GM21360 (cell line): ENCODE data around the gene UST.
"Not testable (repeated sequence)": the region's sequence is repeated elsewhere in the genome, so short reads cannot be mapped to it uniquely, and the experiment has no call there.

Experiments used
- ATAC-seq: cut with Tn5 transposase; IDR thresholded peaks from one replicate; pipeline ENCODE4 v1.9.1; 2021; ENCODE audit warnings: mild to moderate bottlenecking, moderate library complexity; ENCODE audit not compliant: unreplicated experiment

The UST gene

DNA sequence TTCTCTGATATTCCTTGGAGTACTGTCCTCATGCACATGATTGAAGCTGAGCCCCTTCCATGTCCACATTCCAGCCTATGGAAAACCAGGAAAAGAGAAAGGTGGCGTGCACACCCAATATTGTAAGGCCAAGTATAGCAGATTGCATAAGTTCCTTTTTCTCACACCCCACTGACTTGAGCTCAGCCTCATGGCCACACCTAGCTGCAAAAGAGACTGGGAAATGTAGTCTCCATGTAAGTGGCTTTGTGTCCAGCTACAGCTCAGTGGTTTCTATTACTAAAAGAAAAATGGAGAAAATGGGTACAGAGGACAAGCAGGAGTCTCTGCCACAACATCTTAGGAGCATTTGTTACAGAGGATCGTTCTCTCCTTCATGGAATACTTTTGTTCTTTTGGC is 10.8 kb upstream of the UST start:
- ATAC-seq, result no peak

GRCh38 chr6:148736774-148737412 is 9.9 kb upstream of the UST start:
- ATAC-seq, result no peak

DNA sequence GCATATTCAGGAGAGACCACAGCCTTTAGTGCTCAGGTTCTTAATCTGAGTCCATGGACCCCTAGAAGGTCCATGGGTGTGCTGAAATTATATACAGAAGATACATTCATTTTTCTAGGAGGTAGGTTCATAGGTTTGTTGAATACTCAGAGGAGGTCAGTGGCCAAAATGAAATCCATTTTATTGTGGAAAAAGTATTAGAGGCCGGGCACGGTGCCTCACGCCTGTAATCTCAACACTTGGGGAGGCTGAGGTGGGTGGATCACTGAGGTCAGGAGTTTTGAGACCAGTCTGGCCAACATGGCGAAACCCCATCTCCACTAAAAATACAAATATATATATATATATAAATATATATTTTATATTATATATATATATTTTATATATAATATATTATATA is 9.0 kb upstream of the UST start:
- ATAC-seq, result no peak

- no peak for ATAC-seq
Measured at GRCh38 chr6:148738946-148739821, 7.6 kb upstream of the UST start.

DNA sequence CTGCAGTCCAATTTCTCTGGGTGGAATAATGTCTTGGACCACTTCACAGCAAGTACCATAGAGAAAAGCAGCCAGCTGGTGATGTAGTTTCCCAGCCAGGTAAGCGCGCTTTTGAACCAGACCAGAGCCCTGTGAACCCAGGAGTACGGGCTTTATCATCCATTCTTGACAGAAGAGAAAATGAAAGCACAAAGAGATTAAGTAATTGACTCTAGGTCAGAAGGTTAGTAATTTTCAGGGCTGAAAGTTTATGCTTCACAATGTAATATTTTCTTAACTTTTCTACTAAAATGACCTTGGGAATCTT is 7.1 kb upstream of the UST start:
- no peak for ATAC-seq

DNA sequence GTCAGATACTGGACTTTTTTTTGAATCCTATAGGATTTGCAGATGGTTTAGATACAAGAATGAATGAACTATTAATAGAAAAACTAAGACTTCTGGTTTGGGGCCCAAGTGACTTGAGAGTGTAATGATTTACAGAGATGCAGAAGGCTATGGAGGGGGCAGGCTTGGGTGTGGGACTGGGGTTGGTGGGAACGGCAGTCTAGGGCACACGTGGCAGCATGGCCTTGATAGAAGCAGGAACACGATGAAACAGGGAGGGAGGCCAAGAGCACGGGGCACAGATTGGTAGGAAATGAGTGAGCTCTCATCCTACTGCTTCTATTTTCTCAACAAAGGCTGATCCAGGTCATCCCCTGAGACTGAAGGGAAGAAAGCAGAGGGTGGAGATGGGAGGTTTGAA is 3.4 kb upstream of the UST start:
- no peak for ATAC-seq

DNA sequence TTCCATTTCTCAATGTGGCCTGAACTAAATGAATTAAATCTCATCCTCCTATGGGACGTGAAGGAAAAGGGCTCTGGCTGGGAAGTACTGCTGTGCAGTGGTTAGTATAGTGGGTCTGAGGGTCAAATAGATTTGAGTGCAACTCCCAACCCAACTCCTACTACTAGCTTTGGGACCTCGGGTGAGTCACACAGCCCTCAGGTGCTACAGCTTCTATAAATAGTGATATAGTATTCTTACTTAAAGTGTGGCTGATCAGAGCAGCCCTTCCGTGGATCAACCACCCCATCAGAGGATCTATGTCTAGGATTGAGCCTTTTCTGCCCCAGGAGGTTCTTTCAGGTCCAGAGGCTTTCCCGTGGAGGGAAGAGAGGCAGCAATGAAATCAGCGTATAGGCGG is 904 bp upstream of the UST start:
- peak; percentile 8 for ATAC-seq

GRCh38 chr6:148747145-148747470 is 278 bp downstream of the UST start:
- ATAC-seq, result peak; percentile 20

DNA sequence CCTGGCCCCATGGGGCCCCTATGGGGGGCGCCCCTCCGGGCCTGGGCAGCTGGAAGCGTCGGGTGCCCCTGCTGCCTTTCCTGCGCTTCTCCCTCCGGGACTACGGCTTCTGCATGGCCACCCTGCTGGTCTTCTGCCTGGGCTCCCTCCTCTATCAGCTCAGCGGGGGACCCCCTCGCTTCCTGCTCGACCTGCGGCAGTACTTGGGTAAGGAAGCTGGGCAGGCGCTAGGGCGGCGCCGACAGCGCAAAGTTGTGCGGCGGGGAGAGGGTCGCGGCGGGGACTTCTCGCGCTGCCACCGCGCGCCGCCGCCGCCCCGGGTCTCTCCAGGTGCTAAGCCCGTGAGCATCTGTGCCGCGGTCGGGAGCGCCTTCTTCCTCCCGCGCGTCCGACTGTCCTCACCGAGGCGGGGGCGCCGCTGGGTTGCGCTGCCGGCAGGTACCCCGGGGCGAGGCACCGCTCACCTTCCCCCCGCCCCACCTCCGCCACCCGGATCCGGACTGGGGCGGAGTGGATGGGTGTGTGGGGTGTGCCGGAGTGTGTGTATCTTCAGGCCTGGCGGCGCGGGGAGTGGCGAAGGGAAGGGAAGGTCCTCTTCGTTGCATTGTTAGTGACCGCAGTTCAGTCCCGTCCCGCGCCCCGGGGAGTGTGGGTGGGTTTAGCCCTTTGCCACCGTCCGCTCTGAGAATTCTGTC is 788 bp downstream of the UST start:
- ATAC-seq, result peak; percentile 33

GRCh38 chr6:148749674-148750073 is 2.8 kb downstream of the UST start:
- ATAC-seq, result no peak

- no peak for ATAC-seq
Measured at GRCh38 chr6:148750838-148751792, 4.3 kb downstream of the UST start.

DNA sequence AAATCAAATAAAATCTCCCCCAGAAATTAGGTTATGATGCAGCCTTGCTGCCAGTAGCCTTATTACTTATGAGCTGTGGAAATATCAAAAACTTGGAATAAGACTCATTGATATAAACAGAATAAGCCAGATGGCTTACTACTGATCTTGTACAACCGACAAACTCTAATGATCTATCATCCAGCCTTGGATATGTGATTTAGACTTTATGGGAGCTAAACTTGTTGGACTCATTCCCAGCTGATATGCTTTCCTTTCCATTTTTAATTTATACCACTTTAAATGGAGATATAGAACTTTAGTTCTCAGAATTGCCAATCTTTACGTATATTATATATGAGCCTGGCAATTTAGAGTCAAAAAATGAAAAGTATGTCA is 5.0 kb downstream of the UST start:
- no peak for ATAC-seq

DNA sequence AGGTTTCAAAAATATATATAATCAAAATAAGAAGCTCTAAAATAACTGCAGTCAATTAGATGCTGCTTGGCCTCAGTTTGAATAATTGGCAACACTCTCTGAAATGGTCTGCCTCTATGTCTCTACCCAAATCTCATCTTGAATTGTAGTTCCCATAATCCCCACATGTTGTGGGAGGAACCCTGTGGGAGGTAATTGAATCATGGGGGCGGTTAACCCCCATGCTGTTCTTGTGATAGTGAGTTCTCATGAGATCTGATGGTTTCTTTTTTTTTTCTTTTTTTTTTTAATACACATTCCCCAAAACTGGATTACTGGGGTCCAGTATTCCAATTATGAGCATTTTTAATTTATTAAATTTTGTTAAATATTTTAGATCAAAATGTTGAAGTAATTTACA is 8.5 kb downstream of the UST start:
- not testable (repeated sequence) for ATAC-seq

GRCh38 chr6:148757944-148758480 is 11.2 kb downstream of the UST start:
- peak; percentile 23 for ATAC-seq

- ATAC-seq, result peak; percentile 55
Measured at GRCh38 chr6:148758492-148758891, 11.7 kb downstream of the UST start.

DNA sequence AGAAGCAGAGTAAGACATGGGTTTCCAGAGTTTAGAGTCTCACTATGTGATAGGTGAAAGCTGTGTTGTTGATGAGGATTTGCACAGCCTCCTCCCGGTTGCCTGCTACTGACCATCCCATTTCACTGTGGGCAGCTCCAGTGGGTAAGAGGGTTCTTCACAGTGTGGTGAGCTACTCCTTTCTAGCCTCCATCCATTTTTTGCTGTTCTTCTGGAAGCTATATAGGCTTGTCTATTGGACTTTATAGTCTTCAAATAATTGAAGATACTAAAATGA is 13.4 kb downstream of the UST start:
- ATAC-seq, result no peak

- peak; percentile 41 for ATAC-seq
Measured at GRCh38 chr6:148760568-148761526, 14.0 kb downstream of the UST start.

DNA sequence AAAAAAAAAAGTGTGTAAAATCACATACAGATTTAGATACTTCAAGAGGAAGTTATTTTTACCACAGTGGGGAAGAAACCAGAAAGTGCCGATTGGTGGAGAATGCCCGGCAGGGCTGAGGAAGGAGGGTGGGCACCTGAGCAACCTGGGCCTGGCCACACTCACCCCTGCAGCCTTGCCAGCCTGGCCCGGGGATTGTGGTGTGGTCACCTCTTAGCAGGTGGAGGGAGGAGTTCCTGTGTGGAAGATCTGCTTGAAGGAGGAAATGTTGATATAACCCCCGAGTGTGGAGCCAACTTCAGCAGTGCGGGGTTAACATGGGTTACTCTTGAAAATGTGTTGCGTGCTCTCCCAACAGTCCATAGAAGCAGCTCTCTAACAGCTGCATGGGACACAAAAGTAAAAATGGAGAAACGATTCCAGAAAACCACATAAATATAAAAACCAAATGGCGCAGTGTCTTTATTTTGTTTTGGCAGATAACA is 14.7 kb downstream of the UST start:
- ATAC-seq, result no peak

GRCh38 chr6:148762231-148762630 is 15.4 kb downstream of the UST start:
- no peak for ATAC-seq
